ENCODE measurements around the gene TASOR. TPM values are rescaled to one million over a fixed set of nuclear protein-coding genes. Genes with fewer than 3 reads are reported as not detected.
A peak's percentile ranks its signal among the peaks of the same experiment; 100 is the strongest.
"Not testable (repeated sequence)": the region's sequence is repeated elsewhere in the genome, so short reads cannot be mapped to it uniquely, and the experiment has no call there.

TASOR gene, protein sequence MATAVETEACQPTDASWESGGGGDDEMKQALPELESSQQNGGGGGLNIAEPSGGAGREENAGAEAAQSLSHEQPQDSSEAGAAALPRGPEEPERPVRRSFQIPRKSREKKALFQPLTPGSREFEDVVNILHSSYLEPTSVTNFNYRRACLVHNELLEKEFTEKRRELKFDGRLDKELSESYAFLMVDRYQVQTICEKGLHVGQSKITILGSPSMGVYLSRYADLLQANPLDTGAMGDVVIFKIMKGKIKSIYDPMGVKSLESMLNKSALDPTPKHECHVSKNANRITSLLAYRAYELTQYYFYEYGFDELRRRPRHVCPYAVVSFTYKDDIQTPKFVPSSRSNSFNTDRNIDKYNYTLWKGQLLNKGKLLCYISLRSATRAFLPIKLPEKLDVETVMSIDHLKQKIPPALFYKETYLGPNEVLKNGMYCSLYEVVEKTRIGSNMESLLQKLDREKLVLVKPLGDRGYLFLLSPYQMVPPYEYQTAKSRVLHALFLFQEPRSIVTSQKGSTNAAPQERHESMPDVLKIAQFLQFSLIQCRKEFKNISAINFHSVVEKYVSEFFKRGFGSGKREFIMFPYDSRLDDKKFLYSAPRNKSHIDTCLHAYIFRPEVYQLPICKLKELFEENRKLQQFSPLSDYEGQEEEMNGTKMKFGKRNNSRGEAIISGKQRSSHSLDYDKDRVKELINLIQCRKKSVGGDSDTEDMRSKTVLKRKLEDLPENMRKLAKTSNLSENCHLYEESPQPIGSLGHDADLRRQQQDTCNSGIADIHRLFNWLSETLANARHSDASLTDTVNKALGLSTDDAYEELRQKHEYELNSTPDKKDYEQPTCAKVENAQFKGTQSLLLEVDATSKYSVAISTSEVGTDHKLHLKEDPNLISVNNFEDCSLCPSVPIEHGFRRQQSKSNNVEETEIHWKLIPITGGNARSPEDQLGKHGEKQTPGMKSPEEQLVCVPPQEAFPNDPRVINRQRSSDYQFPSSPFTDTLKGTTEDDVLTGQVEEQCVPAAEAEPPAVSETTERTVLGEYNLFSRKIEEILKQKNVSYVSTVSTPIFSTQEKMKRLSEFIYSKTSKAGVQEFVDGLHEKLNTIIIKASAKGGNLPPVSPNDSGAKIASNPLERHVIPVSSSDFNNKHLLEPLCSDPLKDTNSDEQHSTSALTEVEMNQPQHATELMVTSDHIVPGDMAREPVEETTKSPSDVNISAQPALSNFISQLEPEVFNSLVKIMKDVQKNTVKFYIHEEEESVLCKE (N-terminal part only)
- 187 TPM for total RNA-seq

DNA sequence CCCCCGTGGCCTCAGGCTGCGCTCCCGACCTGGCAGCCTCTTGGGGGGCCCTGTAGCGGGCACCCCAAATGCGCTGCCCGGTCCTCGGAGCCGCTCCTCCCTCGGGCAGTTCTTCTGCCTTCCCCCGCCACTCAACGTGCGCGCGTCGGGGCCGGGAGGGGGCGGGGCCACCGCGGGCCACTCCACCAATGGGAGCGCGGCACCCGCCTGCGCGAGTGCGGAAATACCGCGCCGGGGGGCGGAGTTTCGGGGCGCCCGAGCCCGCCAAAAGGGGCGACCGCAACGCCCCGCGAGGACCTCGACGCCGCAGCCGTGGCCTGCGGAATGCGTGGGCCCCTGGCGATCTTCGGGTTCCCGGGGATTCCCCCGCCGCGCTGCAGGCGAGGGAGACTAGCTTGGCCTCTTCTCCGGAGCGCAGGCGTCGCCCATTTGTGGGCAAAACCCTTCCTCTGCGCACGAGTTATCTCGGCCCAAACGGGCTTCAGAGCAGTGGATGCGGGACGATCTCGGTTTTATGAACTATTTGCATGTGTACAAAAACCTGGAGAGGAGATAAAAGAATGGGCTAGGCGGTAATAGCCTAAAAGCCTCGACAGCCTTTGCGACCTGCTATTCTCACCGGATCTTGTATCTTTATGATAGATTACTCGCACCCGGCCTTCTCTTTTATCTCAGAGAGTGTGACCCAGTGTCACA, at the start of gene TASOR:
Gene TASOR, minus strand, starts transcription at position 144 of the 696 bp plus-strand sequence. CDS start 259 bp downstream, outside the sequence.
- DNase-seq (ENCODE audit: low spot score in 2 of 2) (peak; percentile 91 to 93), FAIRE-seq (no peak)

DNA sequence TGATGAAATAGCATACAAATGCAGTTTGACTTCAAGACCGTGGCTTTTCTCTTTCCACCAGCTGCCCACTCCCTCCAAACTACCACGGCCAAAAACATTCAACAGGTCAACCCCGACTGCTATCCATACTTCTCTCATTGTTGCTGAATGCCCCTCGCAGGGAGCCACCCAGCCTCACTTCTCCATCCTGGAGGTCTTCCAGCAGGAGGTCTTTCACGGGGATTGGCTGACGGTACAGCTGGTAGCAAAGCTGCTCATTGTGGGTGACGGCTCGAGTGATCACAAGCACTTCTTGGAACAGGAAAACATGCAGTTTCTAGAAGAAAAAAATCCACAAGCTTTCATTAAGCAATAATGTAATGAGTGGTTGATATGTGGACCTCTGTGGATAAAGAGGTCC, 49.0 kb upstream of the TASOR start:
- DNase-seq (ENCODE audit: low spot score in 2 of 2) (no peak), FAIRE-seq (no peak)

DNA sequence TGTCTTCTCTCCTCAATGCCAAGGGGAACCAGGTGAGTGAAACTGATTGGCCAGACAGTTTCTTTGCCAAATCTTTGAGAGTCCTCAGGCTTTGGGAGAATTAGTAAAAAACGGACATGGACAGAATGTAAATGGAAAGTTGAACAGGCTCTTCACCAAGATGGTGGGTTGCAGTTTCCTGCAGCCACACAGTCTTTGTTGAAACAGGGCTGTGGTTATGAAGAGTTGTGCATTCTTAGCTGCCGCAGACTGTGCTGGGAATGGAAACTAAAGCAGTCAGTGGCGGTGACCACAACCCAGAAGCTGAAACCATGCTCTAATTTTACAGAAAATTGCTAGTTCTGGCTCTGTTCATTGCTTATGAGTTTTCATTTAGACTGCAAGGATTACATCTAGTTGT, 42.1 kb upstream of the TASOR start:
- no peak for DNase-seq (ENCODE audit: low spot score in 2 of 2)
- no peak for FAIRE-seq

DNA sequence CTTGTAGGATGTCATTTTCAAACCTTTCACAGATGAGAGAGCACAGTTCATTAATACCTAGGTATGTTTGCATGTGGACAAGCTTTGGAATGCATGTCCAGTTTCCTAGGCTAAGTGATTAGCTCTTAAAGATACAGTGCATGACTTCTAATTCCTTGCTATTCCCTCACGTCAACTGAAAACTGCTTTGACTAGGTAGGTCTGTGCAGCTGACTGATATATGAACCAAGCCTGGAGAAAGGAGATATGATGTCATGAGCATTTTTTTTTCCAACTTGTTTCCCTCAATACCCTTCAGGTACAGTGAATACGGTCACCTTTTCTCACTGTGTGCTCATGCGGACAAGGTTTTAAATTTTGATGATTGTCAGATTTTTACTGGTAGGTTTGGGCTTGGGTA, 41.6 kb upstream of the TASOR start:
- FAIRE-seq (no peak), DNase-seq (ENCODE audit: low spot score in 2 of 2) (no peak)

DNA sequence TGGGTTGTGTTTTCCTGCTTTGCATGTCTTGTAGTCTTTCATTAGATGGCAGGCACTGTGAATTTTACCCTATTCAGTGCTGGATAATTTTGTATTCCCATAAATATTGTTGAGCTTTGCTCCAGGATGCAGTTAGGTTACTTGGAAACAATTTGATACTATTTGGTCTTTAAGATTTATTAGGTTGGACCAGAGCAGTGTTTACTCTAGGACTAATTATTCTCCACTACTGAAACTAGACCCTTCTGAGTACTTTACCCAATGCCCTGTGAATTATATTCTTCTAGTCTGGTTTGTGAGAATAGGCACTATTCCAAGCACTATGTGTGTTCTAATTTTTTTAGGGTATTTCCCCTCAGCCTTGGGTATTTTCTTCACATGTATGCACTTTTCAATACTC, 37.8 kb upstream of the TASOR start:
- FAIRE-seq (no peak), DNase-seq (ENCODE audit: low spot score in 2 of 2) (no peak)

DNA sequence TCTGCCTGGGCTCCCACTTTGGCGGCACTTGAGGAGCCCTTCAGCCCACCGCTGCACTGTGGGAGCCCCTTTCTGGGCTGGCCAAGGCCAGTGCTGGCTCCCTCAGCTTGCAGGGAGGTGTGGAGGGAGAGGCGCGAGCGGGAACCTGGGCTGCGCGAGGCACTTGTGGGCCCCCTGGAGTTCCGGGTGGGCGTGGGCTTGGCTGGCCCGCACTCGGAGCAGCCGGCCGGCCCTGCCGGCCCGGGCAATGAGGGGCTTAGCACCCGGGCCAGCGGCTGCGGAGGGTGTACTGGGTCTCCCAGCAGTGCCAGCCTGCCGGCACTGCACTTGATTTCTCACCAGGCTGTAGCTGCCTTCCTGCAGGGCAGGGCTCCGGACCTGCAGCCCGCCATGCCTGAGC, 35.7 kb upstream of the TASOR start:
- not testable (repeated sequence) for DNase-seq (ENCODE audit: low spot score in 2 of 2); FAIRE-seq

DNA sequence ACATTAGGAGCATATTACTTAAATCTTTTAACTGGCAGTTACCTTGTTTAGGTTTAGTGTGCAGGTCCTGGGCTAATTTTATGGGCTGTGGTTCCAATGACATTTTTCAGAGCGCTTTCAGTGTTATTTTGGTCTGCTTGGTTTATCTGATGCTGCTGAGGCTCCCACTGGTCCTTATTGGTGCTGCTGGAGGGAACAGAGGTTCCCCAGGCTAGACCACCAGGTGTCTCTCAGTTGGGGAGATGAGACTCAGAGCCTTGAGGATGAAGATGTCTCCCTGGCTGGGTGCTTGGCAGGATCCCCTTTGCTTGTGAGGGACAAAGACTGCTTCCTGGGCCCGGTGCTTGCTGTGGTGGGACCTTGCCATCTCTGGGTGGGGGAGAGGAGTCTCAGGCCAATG, 28.3 kb upstream of the TASOR start:
- no peak for FAIRE-seq
- no peak for DNase-seq (ENCODE audit: low spot score in 2 of 2)

DNA sequence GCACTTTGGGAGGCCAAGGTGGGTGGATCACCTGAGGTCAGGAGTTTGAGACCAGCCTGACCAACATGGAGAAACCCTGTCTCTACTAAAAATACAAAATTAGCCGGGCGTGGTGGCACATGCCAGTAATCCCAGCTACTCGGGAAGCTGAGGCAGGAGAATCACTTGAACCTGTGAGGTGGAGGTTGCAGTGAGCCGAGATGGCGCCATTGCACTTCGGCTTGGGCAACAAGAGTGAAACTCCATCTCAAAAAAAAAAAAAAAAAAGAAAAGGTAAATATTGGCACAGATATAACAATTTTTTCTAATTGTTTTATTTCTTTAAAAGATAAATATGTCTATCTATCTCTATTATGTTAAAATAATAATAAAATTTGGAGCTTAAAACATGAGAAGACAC, 24.3 kb upstream of the TASOR start:
- not testable (repeated sequence) for FAIRE-seq

DNA sequence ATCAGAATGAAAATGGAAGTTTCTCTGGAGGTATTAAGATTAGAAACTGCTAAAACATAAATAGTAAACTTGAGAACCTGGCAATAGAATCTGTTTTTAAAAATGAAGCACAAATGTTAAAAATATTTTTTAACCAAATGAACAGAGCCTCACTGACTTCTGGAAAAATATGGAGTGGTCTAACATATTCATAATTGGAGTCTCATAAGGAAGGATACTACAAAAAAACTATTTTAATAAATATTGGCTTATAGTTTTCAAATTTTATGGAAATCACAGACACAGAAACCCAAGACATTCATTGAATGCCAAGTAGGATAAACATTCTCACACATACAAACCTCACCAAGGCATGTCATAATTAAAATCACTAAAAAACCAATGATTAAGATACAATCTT, 23.6 kb upstream of the TASOR start:
- FAIRE-seq (no peak), DNase-seq (ENCODE audit: low spot score in 2 of 2) (no peak)

More for the DNA sequence above, 24.3 kb upstream of the TASOR start:
- not testable (repeated sequence) for DNase-seq (ENCODE audit: low spot score in 2 of 2)

DNA sequence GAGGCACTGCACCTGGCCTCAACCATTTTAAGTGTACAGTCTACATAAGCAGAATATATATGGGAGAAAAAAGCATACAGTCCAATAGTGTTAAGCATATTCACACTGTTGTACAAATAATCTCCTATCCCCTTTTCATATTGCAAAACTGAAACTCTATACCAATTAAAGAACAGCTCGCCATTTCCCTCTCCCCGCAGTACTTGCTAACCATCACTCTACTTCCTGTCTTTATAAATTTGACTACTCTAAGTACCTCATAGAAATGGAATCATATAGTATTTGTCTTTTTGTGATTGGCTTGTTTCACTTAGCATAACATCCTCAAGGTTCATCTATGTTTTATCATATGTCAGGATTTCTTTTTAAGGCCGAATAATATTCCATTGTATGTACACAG, 21.6 kb upstream of the TASOR start:
- FAIRE-seq: no peak

DNA sequence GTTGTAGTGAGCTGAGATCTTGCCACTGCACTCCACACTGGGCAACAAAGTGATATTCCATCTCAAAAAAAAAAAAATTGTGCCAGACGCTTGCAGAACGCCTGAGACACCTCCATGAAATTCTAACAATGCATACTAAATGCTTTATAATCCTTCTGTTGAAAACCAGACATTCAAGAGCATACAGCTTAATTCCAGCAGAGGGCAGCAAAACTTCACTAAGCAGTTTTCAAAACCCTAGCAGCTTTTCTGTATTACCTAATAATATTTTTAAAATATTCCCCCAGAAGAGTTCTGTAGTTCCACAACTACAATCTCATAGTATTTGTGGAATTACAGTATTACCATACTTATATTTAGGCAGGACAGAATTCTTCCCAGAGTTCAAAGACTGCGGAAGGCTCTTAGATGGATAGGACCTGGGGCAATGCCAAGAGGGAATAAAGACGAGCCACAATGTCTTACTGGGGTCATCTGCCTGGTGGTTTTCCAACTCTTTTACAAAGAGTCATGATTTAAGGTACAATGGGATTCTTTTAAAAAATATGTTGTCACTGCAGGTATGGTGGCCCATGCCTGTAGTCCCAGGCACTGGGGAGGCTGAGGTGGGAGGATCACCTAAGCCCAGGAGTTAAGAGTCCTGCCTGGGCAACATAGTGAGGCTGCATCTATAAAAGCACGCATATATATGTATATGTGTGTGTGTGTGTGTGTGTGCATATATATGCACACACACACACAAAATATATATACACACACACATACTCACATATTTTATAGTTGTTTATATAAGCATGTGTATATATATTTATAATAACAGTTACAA, 19.6 kb upstream of the TASOR start:
- FAIRE-seq (peak; percentile 93), DNase-seq (ENCODE audit: low spot score in 2 of 2) (peak; percentile 44 to 46)

More for the DNA sequence above, 21.6 kb upstream of the TASOR start:
- DNase-seq (ENCODE audit: low spot score in 2 of 2): no peak

DNA sequence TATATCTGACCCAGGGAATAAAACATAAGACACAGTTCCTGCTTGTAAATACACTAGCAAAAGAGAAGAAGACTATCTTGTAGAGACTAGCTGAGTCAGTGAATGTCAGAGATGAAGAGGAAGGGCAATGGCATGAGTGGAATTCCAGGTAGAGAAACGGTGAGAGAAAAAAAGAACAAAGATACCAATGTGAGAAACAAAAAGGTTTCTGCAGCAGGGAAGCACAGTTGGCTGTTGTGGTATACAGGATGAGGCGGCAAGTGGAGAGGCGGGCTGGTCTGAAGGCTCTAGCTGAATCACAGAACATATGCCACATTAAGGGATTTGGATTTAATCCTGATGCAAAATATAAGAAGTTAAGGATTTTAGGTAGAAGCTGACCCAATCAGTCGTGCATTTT, 17.1 kb upstream of the TASOR start:
- DNase-seq (ENCODE audit: low spot score in 2 of 2) (no peak), FAIRE-seq (no peak)

DNA sequence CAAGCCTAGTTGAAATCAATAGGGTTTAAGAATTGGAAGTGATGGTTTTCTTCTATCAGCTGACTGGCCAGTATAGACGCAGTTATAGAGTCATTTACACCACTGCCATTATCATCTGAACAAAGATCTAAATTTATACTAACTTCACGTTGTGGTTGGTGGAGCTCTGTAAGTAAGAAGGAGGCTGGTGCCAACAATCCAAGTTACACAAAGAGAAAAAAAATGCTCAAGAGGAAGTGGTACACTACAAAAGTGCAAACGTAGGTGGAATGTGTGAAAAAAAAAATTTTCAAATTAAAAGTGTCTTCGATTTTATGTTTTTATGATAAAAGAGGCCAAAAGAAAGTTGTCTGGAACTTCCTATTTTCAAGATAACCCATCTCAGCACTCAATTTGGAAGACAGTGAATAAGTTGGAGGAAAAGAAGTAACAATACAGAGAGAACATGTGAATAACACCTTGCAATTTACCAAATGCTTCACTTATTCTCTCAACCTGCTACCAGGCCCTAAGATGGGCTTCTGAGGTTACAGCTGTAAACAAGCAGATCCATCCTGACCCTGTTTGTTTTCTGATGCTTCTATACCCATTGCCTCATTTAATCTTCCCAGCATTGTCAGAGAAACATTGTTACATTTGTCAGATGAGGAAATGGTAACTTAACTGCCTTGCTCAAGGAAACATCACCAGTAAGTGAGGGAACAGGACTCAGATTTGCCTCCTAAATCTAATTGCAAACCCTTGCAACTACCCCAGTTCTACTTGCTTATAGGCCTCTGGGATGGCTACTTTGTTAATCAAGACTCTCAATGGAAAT, 12.0 kb upstream of the TASOR start:
- DNase-seq (ENCODE audit: low spot score in 2 of 2) (no peak), FAIRE-seq (no peak)

DNA sequence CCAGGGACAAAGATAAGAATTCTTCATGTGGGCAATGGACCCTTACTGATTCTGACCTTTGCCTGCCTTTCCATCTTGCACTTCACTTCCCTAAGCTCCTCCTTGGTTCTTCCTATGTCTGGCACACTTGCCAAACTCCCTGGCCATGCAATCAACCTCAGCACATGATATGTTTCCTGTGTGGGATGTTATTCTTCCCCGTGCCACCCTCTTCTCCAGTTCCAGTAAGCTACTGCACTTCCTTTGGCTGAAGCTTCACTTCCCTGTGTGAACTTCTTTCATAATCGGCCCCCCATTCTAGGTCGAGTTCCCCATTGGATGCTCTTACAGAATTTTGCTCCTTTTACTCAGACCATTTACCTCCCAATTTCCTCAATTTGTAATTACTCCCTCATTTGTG, 10.7 kb upstream of the TASOR start:
- no peak for FAIRE-seq
- DNase-seq (ENCODE audit: low spot score in 2 of 2): no peak

DNA sequence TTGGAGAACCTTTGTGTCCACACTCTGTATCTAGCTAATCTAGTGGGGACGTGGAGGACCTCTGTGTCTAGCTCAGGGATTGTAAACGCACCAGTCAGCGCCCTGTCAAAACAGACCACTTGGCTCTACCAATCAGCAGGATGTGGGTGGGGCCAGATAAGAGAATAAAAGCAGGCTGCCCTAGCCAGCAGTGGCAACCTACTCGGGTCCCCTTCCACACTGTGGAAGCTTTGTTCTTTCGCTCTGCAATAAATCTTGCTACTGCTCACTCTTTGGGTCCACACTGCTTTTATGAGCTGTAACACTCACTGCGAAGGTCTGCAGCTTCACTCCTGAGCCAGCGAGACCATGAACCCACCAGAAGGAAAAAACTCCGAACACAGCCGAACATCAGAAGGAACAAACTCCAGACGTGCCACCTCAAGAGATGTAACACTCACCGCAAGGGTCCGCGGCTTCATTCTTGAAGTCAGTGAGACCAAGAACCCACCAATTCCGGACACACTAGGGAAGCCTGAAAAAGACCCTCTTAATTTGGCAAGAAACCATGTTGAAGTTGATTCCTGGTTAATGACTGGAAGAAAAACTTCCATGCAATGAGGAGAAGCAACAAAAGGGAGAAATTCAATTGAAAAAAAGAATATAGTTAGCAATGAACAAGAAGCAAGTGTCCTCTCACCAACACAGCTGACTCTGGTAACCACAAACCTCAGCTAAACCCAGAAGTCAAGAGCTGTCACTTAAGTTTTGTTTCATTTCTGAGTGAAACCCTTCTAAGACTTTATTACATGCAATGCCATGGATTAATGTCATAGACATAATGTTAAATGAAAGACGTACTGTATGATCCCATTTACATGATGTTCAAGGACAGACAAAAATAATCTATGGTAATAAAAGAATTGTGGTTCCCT, 9.7 kb upstream of the TASOR start:
- not testable (repeated sequence) for FAIRE-seq; DNase-seq (ENCODE audit: low spot score in 2 of 2)

DNA sequence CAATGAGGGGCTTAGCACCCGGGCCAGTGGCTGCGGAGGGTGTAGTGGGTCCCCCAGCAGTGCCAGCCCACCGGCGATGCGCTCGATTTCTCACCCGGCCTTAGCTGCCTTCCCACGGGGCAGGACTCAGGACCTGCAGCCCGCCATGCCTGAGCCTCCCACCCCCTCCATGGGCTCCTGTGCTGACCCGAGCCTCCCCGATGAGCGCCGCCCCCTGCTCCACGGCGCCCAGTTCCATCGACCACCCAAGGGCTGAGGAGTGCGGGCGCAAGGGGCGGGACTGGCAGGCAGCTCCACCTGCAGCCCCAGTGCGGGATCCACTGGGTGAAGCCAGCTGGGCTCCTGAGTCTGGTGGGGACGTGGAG, 8.9 kb upstream of the TASOR start:
- DNase-seq (ENCODE audit: low spot score in 2 of 2); FAIRE-seq: not testable (repeated sequence)
